GM12873 (cell line): Measurements from ENCODE around the gene CCDC9B.

Experiments used
- CTCF ChIP-seq: IDR thresholded peaks from 2 replicates; pipeline ENCODE4 v1.5.1; 2012; ENCODE audit warnings: low read depth, mild to moderate bottlenecking, moderate library complexity, low read length, control low read depth; ENCODE audit not compliant: insufficient read depth; ENCODE audit errors: missing control alignments

CCDC9B gene

DNA sequence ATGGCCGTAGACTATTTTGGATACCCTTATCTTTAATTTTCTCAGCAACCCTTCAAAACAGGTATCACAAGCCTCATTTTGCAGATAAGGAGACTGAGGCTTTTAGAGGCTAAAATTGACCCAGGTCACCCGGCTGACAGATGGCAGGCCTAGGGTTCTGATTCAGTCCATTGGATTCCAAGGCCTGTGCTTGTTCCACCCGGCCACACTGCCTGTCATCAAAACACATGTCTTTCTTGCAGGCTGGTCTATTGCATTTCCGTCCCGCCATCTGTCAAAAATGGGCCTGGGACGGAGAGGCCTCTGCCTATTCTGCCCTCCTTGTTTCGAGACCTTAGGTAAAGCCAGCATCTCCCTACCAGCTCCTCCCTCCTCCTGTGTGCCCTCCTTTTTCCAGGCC, 9.1 kb downstream of the CCDC9B start:
- no peak for TF ChIP-seq CTCF

GRCh38 chr15:40331026-40331425, 9.7 kb downstream of the CCDC9B start:
- no peak for TF ChIP-seq CTCF

GRCh38 chr15:40330368-40330836, 10.3 kb downstream of the CCDC9B start:
- no peak for TF ChIP-seq CTCF

- no peak for TF ChIP-seq CTCF
These were observed 10.9 kb downstream of the CCDC9B start for GRCh38 chr15:40329804-40330203.

DNA sequence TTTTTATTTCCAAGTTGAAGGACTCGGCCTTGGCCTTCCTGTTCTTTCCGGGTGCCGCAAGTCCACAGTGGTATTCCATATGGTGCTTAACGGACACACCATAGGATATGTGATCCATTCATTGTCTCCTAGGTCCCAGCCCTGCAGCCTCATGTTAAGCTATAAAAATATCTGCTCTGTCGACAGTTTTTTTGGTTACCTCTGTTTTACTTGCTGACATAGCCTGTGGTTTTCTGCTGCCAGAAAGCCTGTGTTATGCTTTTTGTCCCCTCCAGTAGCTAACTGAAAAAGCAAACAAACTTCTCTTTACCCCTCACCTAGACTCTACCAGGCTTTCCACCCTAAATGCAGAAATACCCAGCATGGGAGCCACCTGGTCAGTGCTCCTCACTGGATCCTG, 12.0 kb downstream of the CCDC9B start:
- TF ChIP-seq CTCF, result no peak

DNA sequence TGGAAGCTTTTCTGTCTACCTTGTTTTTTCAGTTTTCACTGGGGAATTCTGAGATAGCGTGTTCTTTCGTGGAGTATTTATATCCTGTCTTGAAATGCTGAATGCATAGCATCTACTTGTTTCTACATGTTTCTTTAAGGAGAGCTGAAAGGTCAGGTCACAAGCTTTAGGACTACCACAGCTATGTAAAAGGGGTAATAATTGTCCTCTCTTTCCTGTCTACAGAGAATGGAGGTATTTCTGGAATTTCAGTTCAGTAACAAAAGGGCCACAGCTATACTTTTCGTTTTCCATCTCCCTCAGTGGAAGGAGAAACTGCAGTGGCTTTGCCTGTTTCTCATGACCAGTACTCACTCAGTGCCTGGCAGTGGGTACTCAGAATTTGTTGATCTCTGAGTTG, 12.6 kb downstream of the CCDC9B start:
- no peak for TF ChIP-seq CTCF

GRCh38 chr15:40327457-40327856, 13.3 kb downstream of the CCDC9B start:
- no peak for TF ChIP-seq CTCF
